Cortex of kidney (tissue), 1 donor: ENCODE results near the gene BEAN1.
"Not testable (repeated sequence)": the region's sequence is repeated elsewhere in the genome, so short reads cannot be mapped to it uniquely, and the experiment has no call there.

Experiments
- DNase-seq: peaks from one replicate; lab custom pipeline; 2025; lab: John Stamatoyannopoulos, UW

BEAN1 gene

DNA sequence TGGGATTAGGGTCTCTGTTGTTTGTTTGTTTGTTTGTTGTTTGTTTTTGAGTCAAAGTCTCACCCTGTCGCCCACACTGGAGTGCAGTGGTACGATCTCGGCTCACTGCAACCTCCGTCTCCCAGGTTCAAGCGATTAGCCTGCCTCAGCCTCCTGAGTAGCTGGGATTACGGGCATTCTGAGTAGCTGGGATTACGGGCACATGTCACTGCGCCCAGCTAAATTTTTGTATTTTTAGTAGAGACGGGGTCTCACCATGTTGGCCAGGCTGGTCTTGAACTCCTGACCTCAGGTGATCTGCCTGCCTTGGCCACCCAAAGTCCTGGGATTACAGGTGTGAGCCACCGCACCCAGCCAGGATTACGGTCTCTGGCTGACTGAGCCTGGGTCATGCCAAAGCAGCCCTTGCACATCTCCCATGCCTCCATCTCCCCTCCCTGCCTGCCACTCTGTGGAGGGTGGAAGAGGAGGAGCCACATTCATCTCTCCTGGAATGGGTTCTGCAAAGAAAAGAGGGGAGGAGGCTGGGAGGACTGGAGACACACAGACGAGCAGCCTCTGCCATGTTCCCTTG, 59.2 kb downstream of the BEAN1 start:
- no peak for DNase-seq

DNA sequence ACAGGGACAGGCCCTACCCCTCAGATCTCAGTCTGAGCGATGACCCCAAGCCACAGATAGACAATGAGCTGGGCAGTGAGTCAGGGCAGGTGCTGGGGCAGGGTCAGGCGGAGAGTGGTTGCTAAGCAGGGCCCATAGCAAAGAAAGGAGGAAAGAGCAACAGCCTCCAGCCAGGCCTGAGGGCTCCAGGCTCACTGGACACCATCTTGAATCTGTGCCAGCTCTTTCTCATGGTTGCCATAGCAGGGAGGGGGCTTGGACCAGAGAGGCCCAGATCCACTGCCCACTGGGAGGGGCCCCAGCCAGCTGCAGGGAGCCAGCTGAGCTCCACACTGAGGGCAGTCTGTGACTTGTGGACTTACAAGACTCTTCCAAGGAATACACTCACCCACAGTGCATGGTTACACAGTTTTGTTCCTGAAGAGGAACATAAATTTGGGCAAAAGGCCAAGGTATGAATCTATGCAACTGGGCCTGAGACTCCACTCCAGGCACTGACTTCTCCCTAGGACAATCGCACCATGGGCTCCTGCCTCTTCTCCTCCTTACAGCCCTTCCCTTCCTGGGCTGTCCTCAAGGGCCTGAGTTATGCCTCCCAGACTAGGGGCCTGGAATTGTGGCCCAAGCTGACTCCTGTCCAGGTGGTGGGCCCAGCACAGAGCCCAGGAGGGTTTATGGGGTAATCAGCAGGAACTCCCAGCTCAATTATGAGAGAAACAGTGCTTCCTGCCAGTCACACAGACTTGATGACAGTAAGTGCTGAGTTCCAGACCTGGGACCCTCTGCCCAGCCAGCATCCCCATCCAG, 59.9 kb downstream of the BEAN1 start:
- no peak for DNase-seq

DNA sequence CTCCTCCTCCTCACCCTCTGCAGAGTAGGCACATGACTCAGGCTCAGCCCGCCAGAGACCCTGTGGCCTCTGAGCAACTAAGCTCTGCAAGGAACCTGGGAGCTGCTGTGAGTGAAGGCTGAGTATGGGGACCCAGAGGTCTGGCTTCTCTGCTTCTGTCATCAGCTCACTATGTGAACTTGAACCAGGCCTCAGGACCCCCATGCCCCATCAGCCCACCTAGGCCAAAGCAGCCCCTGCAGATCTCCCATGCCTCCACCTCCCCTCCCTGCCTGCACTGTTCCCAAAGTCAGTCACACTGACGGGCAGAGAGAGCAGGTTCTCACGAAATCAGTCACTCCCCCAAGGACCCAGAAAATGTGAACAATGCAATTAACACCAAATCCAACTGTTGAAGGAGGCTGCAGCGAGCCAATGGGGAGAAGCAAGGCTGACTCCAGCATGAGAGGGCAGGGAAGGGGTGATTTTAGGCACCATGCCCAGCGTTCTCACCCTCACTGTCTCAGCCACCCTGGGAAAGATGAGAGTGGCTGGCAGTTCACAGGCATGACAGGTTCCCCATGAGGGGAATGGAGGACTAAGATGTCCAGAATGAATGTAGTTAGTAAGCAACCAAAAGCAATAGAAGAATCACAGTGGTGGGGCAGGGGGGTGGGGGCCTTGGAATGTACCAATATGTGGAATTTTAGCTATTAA, 60.6 kb downstream of the BEAN1 start:
- DNase-seq = no peak

DNA sequence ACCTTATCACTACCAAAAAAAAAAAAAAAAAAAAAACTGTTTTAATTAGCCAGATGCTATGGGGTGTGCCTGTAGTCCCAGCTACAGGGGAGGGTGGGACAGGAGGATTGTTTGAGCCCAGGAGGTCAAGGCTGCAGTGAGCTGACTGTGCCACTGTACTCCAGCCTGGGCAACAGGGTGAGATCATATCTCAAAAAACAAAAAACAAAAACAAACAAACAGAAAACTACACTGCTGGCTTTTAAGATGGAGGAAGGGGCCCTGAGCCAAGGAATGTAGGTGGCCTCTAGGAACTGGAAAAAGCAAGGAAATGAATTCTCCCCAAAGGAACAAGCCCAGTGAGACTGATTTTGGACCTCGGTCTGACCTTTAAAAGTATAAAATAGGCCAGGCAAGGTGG, 61.4 kb downstream of the BEAN1 start:
- no peak for DNase-seq

DNA sequence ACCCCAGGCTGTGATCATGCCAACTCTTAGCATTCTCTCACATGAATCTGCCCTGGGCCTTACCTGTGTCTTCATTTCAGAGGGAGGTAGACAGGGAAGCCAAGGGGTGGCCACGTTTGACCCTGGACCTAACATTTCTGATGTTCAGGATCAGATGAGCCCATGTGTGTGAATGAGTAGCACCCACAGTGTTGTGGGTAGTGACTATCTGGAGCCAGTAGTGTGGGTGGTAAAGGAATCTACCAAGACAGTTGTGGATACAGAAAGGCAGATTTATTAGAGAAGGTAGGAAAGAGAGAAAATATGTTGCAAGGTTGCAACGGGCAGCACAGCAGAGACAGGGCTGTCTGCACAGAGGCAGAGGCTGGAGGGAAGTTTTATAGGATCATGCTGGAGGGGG, 62.3 kb downstream of the BEAN1 start:
- no peak for DNase-seq

DNA sequence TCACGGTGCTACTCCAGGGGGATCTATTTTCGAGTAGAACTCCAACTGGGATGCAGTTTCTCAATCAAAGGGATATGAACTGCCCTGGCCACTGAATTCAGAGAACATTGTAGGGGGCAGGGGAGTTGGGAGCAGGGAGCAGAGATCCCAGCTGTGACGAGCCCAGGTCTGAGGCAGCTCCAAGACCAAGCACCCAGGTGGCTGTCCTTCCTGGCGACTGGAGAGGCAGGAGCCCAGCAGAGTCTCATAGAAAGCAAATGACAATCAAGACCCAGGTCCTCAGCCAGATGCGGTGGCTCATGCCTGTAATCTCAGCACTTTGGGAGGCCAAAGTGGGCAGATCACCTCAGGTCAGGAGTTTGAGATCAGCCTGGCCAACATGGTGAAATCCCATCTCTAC, 62.7 kb downstream of the BEAN1 start:
- DNase-seq = no peak

DNA sequence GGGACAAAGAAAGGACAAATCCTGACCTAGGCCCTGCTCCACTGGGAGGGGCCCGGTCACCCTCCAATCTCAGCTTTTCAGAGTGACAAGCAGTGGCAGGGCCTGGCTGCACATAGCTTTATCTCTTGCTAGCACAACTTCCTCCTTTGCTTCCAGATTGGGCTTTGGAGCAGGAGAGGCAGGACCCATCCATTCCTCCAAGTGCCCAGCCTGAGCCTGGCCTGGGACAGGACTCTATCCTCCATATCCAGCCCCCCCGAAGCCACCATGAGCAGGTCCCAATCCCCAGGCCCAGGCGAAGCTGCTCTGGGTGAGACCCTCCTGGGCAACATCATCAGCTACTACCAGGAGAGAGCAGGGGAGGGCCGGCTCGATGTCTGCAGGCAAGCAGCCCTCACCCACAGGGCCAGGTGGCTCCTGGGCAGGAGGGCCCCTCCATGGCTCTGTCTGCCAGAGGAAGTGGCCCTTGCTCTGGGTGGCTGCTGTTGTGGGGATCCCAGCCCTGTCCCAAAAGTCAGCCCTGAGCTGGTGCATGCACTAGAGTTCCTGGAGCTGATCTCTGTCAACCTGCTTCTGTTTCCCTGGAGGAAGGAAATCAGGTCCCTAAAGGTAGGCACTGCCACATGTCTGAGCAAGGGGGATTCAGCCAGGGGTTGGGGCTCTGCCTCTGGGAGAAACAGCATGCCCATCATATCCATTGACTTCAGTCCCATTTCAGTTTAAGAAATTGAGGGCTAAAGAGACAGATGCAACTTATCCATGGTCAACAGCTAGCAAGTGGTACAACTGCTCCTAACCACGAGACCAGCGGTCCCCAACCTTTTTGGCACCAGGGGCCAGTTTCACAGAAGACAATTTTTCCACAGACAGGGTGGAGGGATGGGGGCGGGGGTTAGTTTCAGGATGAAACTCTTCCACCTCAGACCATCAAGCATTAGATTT, 64.0 kb downstream of the BEAN1 start:
- DNase-seq = no peak

DNA sequence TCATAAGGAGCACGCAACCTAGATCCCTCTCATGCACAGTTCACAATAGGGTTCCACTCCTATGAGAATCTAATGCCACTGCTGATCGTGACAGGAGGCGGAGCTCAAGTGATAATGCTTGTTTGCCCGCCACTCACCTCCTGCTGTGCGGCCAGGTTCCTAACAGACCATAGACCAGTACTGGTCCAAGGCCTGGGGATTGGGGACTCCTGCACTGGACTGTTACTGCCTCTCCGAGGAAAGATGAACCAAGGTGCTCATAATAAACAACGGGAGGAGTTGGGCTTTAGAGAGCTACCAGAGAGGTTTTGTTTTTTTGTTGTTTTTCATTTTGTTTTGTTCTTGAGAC, 64.6 kb downstream of the BEAN1 start:
- no peak for DNase-seq

DNA sequence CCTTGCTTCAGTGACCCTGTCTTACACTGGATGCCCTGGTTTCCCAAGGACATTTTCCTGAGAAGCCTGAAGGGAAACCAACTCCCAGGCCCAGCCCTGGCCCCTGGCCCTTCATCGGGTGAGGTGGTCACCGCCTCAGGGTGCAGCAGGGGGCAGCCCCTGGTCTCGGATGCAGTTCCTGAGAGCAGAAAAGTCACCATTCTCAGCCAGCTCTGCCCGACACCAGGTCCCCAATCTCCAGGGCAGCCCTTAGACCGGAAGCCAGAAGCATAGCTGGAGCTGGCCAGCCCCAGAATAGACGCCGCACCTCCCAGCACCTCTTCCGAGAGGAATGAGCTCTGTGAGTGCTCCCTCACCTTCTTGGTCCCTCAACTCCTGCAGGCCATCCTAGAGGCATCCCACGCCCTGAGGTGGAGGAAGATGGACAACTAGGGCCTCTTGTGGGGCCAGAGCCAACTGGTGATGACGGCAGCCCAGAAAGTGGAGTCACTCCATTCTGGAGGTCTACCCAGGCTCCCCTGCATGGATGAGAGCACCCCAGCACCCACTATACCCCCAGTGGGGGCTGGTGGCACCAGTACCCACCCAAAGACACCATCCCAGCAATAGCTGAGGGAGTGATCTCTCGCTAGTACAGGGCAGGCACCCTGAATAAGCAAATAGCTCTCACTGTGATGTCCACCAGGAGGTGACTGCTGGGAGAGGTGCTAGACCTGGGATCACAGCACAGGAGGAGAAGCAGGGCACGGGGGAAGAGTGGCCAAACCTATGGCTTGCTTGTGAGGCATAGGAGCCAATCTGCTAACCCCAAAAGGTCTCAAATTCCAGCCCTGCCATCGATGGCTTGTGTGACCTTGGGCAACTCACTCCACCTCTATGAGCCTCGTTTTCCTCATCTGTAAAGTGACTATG, 66.7 kb downstream of the BEAN1 start:
- DNase-seq = no peak

DNA sequence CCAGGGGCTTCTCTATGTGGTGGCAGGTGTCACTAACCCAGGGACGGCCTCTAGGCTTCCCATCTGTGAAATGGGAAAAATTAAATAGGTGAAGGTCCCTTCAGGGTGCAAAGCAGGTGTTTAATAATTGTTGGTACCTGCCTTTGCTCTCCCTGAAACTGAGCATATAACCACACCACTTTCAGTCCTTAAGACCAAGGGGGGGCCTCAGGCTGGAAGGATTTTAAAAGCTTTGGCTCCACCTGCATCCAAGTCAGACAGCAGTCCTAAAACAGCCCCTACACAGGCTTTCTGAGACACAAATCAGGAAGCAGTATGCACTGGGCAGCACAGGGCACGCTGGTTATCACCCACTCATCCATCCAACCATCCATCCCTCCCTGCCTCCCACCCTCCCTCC, 67.8 kb downstream of the BEAN1 start:
- no peak for DNase-seq

DNA sequence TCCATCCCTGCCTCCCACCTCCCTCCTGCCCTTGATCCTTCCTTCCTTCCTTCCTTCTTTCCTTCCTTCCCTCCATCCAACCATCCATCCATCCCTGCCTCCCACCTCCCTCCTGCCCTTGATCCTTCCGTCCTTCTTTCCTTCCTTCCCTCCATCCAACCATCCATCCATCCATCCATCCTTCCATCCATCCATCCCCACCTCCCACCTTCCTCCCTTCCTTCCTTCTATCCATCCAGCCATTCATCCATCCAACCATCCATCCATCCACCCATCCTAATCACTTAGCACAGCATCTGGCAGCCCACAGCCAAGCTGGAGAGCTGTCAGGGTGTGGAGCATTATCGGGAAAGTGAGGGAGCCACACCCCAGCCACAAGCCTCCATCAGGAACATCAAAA, 68.3 kb downstream of the BEAN1 start:
- DNase-seq = no peak

DNA sequence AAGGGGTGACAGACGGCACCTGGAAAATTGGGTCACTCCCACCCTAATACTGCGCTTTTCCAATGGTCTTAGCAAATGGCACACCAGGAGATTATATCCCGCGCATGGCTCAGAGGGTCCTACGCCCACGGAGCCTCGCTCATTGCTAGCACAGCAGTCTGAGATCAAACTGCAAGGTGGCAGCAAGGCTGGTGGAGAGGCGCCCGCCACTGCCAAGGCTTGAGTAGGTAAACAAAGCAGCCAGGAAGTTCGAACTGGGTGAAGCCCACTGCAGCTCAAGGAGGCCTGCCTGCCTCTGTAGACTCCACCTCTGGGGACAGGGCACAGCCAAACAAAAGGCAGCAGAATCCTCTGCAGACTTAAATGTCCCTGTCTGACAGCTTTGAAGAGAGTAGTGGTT, 69.1 kb downstream of the BEAN1 start:
- not testable (repeated sequence) for DNase-seq

DNA sequence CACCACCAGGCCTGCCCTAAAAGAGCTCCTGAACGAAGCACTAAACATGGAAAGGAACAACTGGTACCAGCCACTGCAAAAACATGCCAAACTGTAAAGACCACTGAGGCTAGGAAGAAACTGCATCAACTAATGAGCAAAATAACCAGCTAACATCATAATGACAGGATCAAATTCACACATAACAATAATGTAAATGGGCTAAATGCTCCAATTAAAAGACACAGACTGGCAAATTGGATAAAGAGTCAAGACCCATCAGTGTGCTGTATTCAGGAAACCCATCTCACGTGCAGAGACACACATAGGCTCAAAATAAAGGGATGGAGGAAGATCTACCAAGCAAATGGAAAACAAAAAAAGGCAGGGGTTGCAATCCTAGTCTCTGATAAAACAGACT, 70.8 kb downstream of the BEAN1 start:
- not testable (repeated sequence) for DNase-seq

DNA sequence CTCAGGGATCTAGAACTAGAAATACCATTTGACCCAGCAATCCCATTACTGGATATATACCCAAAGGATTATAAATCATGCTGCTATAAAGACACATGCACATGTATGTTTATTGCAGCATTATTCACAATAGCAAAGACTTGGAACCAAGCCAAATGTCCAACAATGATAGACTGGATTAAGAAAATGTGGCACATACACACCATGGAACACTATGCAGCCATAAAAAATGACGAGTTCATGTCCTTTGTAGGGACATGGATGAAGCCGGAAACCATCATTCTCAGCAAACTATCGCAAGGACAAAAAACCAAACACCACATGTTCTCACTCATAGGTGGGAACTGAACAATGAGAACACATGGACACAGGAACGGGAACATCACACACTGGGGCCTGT, 74.5 kb downstream of the BEAN1 start:
- not testable (repeated sequence) for DNase-seq

DNA sequence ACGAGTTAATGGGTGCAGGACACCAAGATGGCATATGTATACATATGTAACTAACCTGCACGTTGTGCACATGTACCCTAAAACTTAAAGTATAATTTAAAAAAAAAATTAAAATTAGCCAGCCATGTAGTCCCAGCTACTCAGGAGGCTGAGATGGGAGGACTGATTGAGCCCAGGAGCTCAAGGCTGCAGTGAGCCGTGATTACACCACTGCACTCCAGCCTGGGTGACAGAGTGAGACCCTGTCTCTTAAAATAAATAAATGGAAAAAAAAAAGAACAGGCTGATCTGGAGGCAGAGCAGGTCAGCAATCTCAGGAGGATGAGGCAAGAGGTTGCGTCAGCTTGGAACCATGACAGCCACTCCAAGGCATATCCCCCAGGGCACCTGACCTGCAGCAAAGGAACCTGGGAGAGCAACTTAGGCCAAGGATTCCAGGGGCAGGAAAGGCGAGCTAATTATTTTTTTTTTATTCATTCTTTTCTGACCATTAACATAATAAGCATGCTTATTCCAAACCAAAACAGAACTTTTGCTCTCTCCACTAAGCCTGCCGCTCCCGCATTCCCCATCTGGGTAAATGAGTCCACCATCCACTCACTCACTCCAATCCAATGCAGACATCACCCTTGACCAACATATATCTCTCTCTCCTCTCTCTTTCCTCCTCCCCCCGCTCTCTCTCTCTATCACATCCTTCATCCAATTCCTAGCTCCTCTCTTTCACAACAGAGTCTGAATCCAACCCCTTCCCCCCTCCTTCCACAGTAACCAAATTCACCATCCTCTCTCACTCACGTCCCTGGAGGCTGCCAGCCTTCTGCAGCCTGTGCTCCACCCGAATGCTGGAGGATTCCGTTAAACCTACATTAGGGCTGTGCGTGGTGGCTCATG, 75.2 kb downstream of the BEAN1 start:
- DNase-seq = no peak

DNA sequence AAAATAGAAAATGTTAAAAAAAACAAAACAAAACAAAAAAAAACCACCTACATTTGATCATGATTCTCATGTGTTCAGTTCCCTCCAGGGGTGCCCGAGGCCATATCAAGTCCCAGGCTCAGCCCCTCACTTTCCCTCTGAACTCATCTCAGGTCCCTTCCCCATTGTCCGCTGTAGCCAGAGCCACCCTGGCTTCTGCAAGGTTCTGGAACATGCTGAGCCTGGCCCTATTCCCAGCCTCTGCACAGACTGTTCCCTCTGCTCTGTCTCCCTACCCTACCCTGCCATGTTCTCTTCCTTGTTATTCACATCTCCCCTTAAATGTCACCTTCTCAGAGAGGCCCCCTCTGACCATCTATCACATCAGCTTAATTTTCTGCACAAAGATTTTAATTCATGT, 75.9 kb downstream of the BEAN1 start:
- no peak for DNase-seq

DNA sequence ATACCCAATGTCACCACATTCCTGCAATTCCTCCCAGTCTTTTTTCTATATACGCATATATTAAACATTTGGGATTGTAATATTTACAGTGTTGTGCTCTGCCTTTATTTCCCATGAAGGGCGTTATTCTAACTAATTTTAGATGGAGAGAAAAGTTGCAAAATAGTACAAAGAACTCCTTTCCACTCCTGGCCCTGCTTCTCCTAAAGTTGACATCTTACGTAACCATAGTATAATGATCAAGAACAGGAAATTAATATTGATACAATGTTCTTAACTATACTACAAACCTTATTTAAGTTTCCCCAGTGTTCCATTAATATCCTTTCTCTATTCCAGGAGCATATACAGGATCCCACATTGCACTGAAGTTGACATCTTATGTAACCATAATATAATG, 76.5 kb downstream of the BEAN1 start:
- DNase-seq = no peak

DNA sequence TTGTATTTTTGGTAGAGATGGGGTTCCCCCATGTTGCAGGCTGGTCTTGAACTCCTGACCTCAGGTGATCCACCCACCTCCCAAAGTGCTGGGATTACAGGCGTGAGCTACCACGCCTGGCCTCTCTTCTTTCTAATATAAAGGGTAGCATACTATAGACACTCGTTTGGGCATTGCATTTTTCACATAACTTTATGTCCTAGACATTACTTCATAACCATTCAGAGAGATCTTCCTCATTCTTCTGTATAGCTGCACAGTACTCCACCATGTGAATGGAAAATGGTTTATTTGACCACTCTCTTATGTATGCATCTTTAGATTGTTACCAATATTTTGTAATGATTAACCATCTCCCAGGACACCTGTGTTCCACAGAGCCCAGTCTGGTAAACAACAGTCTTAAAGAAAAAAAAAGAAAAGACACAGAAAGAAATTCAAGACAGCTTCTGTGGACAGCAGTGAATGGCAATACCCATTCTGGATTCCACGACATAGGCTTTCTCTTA, 80.7 kb downstream of the BEAN1 start:
- DNase-seq = no peak

DNA sequence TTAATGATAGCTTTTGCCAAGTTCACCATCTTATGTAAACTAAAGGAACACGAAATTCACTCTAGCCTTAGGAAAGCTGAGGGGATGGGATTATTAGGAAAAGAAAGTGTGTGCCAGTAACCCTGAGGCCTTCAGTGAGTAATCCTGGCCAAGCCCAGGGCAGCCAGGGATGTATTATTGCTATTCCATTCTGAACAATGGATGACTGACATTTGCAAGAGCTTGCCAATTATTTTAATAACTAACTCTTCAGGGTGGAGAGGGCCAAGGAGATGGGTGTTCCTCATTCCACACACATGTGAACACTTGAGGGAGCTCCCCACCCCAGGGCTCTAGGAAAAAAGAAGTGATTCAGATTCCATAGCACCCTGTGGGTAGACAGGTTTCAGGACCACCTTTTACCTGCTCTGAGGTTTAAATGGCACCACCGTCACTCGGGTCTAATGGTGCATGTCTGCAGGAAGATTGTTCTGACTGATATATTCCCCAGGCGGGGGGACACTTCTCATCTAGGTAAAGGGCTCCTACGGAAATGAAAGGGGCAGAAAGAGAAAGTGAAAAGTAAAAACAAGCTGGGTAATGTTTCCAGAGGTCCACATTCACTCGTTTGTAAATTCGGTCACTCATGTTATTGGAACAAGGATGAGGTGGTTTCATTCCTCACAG, 81.3 kb downstream of the BEAN1 start:
- DNase-seq = no peak
